ENCODE measurements around the gene CASZ1.

Gene CASZ1

GRCh38 chr1:10681296-10682107 is 114.9 kb downstream of the CASZ1 start:
- no peak for DNase-seq

GRCh38 chr1:10680487-10680886 is 116.0 kb downstream of the CASZ1 start:
- DNase-seq: no peak

- peak; percentile 82 for DNase-seq
Observed at GRCh38 chr1:10679496-10680220, 116.8 kb downstream of the CASZ1 start.

GRCh38 chr1:10678852-10679251 is 117.6 kb downstream of the CASZ1 start:
- DNase-seq: no peak

GRCh38 chr1:10678402-10678801 is 118.0 kb downstream of the CASZ1 start:
- DNase-seq: no peak

GRCh38 chr1:10677491-10678391 is 118.7 kb downstream of the CASZ1 start:
- no peak for DNase-seq

GRCh38 chr1:10676963-10677362 is 119.5 kb downstream of the CASZ1 start:
- no peak for DNase-seq

GRCh38 chr1:10675813-10676212 is 120.6 kb downstream of the CASZ1 start:
- DNase-seq: no peak

GRCh38 chr1:10674700-10675609 is 121.5 kb downstream of the CASZ1 start:
- peak; percentile 43 for DNase-seq

GRCh38 chr1:10674222-10674621 is 122.2 kb downstream of the CASZ1 start:
- DNase-seq: no peak

GRCh38 chr1:10673109-10673711 is 123.2 kb downstream of the CASZ1 start:
- no peak for DNase-seq

GRCh38 chr1:10672343-10673050 is 123.9 kb downstream of the CASZ1 start:
- no peak for DNase-seq

- peak; percentile 52 for DNase-seq
Observed at GRCh38 chr1:10671622-10672342, 124.7 kb downstream of the CASZ1 start.

- peak; percentile 32 for DNase-seq
Observed at GRCh38 chr1:10671090-10671489, 125.4 kb downstream of the CASZ1 start.

- no peak for DNase-seq
Observed at GRCh38 chr1:10670190-10670589, 126.3 kb downstream of the CASZ1 start.

GRCh38 chr1:10669570-10669969 is 126.9 kb downstream of the CASZ1 start:
- DNase-seq: no peak

GRCh38 chr1:10667861-10668761 is 128.3 kb downstream of the CASZ1 start:
- DNase-seq: peak; percentile 86

GRCh38 chr1:10665930-10666850 is 130.3 kb downstream of the CASZ1 start:
- DNase-seq: no peak

Data from NCI-H2171 treated with DMSO at 0.1 percent for 48 hours (cell line).